Keratinocyte (primary cell): ENCODE results near the gene PEX16.

Experiments used
- EZH2 ChIP-seq: IDR thresholded peaks from one replicate; pipeline ENCODE4 v1.6.1; 2012; ENCODE audit warnings: inconsistent platforms, mild to moderate bottlenecking, low read length, moderate library complexity
- TF ChIP-seq, protein P1 (sequence below), 3 experiments: IDR thresholded peaks in 1 of 3; conservative IDR thresholded peaks in 1 of 3; optimal IDR thresholded peaks in 1 of 3; 2 replicates in 2 of 3; 3 replicates in 1 of 3; pipeline versions ENCODE3 to v1.5.1; 2011; ENCODE audit warnings: low read length in 3 of 3, mild to moderate bottlenecking in 3 of 3, moderate library complexity in 2 of 3, control low read depth in 1 of 3, inconsistent platforms in 1 of 3; ENCODE audit not compliant: insufficient read depth in 2 of 3; ENCODE audit errors: extremely low read depth in 1 of 3

DNA sequence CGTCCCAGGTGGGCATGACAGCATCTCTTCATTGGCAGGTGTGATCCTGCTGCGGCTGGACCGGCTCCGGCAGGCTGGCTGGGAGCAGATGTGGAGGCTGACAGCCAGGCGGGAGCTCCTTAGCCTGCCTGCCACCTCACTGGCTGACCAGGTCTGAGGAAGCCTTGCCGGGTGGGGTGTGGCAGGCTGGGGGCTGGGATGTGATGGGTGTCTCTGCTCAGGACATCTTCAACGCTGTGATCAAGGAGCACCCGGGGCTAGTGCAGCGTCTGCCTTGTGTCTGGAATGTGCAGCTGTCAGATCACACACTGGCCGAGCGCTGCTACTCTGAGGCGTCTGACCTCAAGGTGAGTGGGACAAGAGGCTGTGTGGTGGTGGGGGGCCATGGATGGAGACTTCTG lies 8.3 kb upstream of the PEX16 start:
- TF ChIP-seq, protein P1, sequence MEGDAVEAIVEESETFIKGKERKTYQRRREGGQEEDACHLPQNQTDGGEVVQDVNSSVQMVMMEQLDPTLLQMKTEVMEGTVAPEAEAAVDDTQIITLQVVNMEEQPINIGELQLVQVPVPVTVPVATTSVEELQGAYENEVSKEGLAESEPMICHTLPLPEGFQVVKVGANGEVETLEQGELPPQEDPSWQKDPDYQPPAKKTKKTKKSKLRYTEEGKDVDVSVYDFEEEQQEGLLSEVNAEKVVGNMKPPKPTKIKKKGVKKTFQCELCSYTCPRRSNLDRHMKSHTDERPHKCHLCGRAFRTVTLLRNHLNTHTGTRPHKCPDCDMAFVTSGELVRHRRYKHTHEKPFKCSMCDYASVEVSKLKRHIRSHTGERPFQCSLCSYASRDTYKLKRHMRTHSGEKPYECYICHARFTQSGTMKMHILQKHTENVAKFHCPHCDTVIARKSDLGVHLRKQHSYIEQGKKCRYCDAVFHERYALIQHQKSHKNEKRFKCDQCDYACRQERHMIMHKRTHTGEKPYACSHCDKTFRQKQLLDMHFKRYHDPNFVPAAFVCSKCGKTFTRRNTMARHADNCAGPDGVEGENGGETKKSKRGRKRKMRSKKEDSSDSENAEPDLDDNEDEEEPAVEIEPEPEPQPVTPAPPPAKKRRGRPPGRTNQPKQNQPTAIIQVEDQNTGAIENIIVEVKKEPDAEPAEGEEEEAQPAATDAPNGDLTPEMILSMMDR (optimal IDR thresholded peaks at IDR 0.05 in 1 of 3, IDR thresholded peaks at IDR 0.05 in 1 of 3, conservative IDR thresholded peaks at IDR 0.05 in 1 of 3; ENCODE audit: extremely low read depth in 1 of 3, insufficient read depth in 2 of 3, low read length in 3 of 3), result no peak
- no peak for TF ChIP-seq EZH2
